GM21367 (cell line): ENCODE measurements around the gene PEX5L.

Experiments
- ATAC-seq: cut with Tn5 transposase; IDR thresholded peaks from one replicate; pipeline ENCODE4 v1.9.1; 2021; ENCODE audit not compliant: unreplicated experiment

The PEX5L gene

GRCh38 chr3:179853176-179853575 lies 183.6 kb downstream of the PEX5L start:
- peak; percentile 75 for ATAC-seq

- ATAC-seq = peak; percentile 61
Measured at GRCh38 chr3:179852142-179852905, 184.4 kb downstream of the PEX5L start.

DNA sequence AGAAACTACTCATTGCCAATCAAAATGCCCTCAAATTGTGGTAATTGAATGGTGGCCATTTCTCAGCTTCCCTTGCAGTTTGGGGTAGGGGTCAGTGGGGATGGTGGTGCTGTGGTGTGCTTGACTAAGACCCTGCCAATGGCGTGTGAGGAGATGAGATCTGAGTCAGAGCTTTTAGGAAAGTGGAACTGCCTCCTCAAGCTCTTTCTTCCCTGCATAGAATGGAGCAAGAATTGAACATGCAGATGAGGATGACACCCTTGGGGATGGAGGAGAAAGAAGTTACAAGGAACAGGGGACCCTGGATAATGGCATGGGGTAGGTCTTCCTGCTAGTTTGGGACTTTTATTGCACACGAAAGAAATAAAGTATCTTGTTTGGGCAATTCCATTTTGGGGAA lies 188.0 kb downstream of the PEX5L start:
- no peak for ATAC-seq

DNA sequence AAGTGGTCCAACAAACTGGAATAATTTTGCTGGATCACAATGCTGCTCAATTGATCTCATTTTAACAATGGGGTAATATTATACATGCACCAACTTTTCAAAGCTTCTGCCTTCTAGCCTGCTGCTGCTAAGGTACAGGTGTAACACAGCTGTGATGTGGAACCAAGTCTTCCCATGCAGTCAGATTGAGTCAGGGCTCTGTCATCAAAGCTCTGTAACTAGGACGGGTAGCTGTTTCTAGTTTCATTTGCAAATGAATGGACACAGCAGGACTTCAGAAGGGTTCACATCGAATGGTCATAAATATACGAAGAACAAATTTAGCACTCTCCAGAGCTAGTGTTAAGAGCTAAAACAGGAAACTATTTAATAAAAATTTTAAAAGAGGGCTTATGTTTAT lies 194.7 kb downstream of the PEX5L start:
- ATAC-seq = no peak

DNA sequence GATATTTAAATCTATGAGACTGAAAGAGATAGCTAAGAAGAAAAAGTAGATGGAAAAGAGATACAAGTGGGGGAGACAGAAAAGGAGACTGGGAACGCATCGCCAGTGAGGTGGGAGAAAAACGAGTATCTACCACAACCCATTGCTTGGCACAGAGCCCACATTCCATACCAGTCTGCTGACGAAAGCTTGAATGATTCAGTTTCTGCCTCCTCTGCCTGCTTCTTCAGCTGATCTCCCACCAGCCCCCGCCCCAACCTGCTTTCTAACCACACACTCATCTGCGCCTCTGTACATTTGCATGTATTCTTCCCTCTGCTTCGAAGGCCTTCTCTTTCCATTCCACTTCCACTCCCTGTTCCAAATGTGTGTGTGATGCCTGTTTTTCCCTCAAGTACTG lies 195.8 kb downstream of the PEX5L start:
- ATAC-seq = no peak

DNA sequence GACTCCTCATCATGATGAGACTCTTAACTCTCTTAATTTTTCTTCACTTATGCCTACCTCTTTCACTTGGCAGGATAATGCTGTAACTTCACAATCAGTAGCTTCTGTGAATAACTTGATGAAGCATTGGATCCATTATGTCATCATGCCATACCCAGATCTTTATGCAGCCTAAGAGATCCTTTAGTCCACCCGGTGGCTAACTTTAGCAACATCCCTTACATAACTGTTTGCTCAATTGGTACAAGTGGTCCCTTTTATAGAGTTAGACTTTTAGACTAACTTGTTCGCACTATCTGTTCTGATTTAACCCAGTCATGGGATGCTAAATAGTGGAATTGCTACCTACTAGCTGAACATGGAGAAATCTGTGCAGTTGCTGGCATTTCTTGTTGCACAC lies 199.4 kb downstream of the PEX5L start:
- no peak for ATAC-seq

GRCh38 chr3:179833294-179833693 lies 203.4 kb downstream of the PEX5L start:
- ATAC-seq = no peak

GRCh38 chr3:179832333-179832854 lies 204.3 kb downstream of the PEX5L start:
- no peak for ATAC-seq

- ATAC-seq = no peak
Measured at GRCh38 chr3:179829401-179829800, 207.3 kb downstream of the PEX5L start.

DNA sequence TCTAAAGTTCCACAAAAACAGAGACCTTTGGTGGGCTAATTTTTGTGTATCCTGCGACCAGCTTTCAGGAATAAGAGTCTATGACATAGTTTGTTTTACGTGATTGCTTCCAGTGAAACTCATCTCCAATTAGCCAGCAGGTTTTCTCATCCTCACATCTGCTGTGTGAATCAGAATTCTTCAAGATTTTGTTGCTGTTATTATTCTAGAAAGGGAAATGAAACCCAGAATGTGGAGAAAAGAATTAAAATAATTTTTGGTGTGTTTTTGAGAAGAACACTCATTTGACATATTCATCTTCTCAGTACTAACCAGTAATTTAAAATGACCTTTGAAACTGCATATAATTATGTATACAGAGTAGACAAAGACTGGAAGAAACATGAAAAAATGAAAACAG lies 208.0 kb downstream of the PEX5L start:
- no peak for ATAC-seq

DNA sequence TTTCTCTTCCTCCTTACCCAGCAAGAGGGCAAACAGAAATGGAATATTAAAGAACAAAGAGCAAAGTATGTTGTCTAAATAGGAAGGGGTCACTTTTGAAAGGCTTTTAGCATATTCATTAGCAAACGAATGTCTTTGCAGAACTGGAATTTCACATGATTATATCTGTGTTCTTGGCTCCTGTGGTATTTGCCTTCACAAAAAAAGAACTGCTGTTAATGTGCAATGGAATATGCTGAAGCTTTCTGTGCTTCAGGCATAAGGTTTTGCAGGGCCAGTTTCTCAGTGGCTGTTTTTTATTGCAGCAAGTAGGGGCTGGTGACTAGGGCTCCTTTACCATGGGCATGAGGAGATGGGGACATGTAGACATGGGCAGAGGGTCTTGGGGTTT lies 210.5 kb downstream of the PEX5L start:
- no peak for ATAC-seq

- ATAC-seq = no peak
Measured at GRCh38 chr3:179825527-179826246, 211.1 kb downstream of the PEX5L start.

- no peak for ATAC-seq
Measured at GRCh38 chr3:179822296-179822695, 214.4 kb downstream of the PEX5L start.

GRCh38 chr3:179819379-179819778 lies 217.4 kb downstream of the PEX5L start:
- ATAC-seq = no peak

DNA sequence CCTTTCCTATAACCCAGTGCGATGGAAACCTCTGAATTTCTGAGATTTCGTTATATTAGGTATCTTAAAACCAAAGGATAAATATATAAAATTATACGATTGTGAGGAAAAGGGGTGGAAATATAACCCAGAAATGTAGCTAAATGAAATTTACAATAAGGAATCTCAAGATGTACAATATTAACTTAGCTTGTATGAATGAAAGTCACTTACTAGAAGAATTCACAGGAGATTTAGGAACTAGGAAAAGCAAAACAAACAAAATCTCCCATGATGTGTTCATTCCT lies 224.7 kb downstream of the PEX5L start:
- no peak for ATAC-seq

- peak; percentile 92 for ATAC-seq
Measured at GRCh38 chr3:179811321-179812095, 225.2 kb downstream of the PEX5L start.

DNA sequence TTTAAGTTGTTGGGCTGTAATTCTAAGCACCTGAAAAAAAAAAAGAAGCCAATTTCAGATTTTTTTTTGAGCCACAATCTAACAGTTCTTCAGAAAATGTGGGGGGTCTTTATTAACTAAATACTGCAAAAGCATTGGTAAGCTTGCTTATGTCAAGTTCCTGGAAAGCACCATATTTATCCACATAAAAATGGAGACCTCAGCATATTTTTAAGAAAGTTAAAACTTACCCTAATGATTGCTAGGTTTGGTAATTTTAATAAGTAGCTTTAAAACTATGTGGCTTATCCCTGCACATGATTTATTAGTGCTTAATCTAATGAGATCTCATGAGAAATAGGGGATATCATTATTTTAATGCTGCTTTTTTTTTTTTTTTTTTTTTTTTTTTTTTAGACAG lies 227.1 kb downstream of the PEX5L start:
- ATAC-seq = no peak

DNA sequence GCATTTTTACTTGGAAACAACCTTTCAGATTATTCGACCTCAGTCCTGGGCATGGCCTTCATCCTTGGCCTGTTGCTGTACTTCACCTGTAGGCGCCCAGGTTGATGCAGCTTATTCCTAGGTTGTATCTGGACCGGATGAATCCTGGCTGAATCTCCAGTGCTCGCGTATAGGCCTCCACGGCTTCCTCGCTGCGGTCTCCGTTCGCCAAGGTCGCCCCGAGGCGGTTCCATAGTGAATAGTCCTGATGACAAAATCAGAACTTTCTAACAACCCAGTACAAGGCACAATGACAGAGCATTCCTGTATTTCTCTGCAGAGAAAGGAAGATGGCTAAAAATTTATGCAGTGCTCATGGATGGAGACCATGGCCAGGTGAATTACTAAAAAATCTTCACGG lies 229.1 kb downstream of the PEX5L start:
- no peak for ATAC-seq

DNA sequence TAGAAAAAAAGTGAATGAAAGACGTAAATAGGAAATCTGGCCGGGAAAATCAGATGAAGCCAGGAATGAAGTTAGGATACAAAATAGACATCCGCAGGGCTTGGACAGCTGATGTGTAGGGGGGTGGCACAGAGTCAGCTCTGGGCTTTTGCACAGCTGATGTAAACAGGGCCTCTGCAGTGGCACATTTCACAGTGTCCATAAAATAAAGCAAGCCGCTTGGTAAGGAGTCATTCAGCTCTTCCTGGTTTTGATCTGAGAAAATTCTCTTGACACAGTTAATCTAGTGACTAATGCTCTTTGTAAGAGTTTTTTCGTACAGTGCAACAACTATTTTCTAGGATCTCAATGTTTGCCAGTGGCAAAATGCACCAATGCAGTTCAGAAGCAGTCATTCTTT lies 230.6 kb downstream of the PEX5L start:
- ATAC-seq = no peak

DNA sequence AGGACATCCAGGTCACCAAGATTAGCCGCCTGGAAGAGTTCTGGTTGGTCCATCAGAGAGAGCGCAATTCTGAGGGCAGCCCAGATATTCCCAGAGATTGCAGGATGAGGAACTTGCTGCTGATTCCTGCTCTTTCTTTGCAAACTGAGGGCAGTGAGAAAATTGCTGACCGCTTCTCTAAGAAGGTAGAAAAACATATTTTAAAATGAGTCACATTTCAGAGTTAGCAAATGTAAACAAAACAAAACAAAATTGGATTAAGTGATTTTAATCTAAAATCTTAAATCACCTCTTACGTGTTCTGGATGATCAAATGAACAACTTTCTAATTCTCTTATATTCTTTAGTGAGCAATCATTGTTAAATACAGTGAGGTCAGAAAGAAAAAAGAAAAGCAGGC lies 234.9 kb downstream of the PEX5L start:
- ATAC-seq = no peak

- ATAC-seq = no peak
Measured at GRCh38 chr3:179801263-179801662, 235.5 kb downstream of the PEX5L start.

GRCh38 chr3:179797192-179797591 lies 239.5 kb downstream of the PEX5L start:
- no peak for ATAC-seq
